Measurements from ENCODE around the gene COA8.
"Not testable (repeated sequence)": the region's sequence is repeated elsewhere in the genome, so short reads cannot be mapped to it uniquely, and the experiment has no call there.

COA8 gene

DNA sequence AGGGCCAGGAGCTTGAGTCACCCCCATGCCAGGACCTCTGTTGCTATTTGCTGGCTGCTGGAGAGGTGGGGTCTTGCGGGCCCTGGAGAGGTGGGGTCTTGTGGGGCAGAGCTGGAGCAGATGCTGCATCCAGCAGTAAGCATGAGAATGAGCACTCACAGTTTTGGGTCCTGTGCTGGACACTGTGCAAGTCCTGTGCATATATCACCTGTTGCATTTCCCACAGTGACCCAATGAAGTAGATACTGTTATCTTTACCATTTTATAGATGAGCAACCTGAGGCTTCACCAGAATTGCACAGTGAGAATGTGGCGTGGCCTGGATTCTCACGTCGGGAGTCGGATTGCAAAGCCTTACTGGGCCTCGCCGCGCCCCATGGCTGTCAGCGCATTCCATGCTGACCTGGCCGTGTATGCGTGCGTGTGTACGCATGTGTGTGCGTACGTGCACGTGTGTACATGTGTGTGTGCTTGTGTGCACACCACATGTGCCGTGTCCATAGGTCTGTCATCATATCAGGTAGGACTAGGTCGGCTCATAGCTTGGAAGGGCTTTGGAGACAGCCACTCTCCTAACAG is 12.0 kb downstream of the COA8 start:
- no peak for DNase-seq (ENCODE audit: low spot score)

DNA sequence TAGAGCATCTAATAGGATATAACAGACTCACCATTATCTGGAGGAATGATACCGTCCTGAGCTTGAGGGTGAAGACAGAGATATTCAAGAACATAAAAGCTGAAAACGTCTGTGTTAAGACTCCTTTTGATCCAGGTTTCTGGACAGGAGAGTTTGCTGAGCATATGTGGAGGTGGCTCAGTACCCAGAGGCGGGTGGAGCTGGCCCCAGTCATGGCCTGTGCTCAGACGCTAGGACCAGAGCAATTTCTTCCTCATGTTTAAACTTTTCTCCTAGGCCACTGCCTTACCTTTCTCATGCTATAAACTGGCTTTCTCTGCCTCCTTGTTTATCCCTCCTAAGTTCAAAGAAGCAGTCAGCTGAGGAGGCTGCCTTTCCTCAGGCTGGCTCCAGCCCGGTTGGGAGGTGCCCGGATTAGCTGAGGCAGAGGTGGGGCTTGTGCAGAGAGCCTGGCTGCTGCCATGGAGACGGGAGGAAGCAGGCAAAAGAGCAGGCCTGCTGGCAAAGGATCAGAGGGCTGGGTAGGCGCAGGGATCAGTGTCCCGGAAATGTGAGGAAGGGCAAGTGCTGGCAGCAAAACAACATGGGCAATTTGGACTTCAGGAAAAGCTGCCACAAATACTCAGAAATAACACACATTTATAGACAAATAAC is 13.7 kb downstream of the COA8 start:
- no peak for DNase-seq (ENCODE audit: low spot score)

DNA sequence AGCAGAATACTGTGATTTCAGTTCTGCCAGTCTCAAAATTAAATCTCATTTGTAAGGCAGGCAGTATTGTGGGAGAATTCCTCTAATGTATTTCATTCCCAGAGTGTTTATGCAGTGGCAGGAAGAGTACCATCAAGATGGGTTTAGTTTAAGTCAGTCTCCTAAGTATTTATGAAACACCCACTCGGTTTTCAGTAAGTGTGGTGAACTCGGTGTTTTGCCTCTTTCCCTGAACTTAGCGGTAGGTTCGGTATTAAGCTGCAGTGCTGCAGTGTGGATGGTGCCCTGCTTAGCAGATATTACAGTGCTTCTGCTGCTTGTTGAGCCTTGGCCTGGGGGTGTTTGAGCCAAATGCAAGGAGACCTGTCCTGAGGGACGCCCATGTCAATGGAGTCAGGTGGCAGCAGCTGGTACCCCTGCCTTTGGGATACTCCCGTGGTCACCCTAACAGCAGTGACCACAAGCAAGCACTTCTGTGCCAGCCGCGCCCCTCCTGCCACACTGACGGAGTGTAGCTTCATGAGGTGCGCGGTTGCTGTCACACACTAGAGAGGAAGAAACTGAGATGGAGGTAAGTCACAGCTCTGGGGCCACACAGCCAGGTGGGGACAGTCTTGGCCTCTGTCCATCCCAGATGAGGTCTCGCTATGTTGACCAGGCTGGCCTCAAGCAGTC is 15.8 kb downstream of the COA8 start:
- no peak for DNase-seq (ENCODE audit: low spot score)

DNA sequence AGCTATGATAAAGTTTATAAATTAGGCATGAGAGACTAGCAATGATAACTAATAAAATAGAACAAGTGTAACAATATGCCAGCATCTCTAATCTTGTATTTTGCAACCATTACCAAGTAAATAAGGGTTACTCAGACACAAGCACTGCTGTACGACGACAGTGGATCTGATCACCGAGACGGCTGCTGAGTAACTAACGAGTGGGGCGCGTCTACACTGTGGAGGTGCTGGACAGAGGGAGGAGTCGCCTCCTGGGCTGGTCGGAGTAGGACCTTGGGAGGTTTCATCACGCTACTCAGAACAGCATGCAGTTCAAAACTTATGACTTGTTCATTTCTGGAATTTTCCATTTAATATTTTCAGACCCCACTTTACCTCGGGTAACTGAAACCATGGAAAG is 18.4 kb downstream of the COA8 start:
- no peak for DNase-seq (ENCODE audit: low spot score)

DNA sequence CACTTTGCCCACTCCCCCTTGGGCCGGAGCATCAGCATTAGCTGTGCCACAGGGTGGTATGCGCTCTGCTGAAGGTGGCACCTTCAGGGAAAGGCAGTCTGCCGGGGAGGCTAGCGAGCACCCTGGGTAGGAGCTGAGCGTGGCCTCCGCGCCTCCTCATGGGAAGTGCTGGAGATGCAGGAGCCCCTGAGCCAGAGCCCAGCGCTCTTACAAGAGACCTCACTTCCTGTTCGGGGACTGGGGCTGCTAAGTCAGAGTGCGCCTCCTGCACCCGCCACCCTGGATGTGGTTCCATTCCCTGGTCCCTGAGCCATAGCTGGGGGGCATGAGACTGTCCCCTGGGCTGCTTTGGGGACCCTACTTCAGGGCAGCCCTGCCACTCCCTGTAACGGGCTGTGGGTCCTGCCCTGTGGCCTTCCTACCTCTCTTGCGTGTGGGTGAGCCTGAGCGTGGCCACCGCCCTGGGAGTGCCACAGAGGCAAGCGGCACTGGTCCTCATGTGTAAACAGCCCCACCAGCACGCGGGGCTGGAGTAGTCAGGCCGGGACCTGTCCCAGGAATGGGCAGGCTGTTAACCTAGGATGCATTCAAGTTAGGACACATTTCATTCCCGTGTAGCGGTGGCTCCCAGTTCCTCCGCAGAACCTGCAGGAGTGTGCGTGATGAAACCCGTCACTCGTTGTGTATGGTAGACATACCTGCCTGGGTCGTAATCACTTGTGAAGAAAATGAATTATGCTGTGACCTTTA is 19.4 kb downstream of the COA8 start:
- no peak for DNase-seq (ENCODE audit: low spot score)

DNA sequence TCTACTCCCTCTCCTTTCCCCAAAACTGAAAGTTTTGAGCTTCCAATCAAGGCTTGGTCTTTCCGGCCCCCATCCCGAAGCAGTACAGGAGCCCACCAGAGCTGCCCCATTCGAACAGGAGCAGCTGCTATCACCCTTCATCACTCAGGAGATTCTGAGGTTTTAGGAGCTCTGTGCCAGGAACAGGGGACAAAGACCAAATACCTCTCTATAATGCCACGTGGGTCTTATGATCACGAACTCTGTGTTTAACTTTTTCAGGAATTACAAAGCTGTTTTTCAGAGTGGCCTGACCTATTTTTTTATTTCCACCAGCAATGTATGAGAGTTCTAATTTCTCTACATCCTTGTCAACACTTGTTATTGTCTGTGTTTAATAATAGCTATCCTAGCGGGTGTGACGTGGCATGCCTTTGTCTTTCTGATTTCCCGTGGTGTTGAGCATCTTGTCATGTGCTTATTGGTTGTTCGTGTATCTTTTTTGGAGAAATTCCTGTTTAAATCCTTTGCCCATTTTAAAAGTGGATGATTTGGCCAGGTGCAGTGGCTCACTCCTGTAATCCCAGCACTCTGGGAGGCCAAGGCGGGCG is 21.7 kb downstream of the COA8 start:
- DNase-seq (ENCODE audit: low spot score) = no peak

DNA sequence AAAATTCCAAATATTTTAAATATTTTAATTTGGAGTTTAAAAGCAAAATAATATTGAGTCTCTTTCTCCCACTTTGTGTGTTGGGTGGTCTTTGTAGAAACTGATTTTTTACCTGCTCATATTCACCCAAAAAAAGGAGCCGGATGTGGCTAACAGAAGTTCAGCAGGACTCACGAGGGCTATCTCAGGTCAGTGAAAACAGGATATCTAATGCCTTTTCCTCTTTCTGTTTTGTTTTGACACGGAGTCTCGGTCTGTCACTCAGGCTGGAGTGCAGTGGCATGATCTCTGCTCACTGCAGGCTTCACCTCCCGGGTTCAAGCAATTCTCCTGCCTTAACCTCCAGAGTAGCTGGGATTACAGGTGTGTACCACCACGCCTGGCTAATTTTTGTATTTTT is 30.8 kb downstream of the COA8 start:
- DNase-seq (ENCODE audit: low spot score) = no peak

DNA sequence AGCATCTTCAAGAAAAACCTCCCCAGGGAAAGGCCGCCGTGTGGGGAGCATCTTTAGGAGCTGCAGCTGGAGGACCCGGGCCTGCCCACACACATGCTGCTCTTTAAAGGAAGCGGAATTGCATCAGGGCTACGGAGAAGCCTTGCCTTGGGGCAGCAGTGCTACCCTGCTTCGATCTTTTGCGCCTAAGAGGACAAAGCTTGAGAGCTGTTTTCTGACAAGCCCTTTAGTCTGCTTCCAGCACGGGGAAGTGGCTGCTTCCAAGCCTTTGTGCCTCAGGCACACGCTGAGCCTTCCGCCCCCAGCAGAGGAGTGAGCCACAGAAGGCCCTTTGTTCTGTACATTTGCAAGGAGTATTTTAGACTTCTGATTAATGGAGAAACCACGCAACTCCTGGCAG is 31.5 kb downstream of the COA8 start:
- DNase-seq (ENCODE audit: low spot score) = no peak

DNA sequence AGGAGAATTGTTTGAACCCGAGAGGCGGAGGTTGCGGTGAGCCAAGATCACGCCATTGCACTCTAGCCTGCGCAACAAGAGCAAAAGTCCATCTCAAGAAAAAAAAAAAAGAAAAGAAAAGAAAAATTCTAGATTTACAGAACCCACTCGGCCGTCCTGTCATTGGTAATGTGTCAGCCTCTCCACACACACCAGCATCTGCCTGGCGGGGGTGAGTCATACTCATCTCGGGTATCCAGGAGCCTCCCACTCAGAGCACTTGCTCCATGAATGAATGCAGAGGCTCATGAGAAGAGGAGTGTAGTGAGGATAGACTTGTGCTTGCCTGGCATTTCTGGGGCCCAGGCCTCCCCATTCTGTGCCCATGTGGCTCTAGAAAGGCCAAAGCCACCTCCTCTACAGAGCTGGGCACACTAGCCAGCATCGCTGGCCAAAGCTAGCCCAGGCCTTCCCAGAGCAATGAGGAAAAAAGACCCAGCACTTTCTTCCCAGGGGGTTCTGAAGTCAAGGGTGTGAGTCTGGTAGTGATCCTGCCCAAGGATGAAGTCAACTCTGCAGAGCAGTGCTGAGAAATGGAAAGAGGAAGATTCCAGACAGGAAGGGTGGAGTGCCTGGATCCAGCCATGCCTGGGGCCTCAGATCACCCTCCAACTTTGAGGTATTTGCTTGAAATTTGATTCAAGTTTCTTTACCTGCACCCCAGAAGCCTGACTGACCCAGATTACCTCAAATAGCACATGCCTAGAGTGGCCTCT is 35.0 kb downstream of the COA8 start:
- DNase-seq (ENCODE audit: low spot score) = peak; percentile 68

DNA sequence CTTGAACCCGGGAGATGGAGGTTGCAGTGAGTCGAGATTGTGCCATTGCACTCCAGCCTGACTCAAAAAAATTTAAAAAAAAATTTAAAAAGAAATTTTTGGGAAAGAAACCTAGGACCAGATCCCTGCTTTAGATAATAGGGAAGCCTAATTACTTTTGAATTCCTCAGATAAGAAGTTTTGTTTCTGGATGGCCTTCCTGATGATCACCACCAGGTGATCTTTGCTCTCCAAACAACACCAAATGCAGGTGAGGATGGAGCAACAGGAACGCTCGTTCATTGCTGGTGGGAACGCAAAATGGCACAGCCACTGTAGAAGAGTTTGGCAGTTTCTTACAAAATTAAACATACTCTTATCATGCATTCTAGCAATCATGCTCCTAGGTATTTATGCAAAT is 37.7 kb downstream of the COA8 start:
- no peak for DNase-seq (ENCODE audit: low spot score)

DNA sequence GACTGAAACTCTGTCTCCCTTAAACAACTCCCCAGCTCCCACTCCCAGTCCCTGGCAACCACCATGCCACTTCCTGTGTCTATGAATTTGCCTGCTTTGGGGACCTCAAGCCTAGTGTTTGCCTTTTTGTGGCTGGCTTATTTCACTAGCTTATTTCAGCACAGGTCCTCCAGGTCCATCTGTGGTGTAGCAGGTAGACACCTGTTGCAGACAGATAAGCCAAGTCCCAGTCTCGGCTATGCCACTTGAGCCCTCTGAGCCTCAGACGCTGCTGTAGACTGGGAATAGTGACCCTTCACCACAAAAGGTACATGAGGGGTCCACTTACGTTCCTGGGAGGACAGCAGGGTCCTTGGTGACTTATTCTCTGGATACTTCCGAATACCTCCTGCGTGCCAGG is 41.9 kb downstream of the COA8 start:
- no peak for DNase-seq (ENCODE audit: low spot score)

DNA sequence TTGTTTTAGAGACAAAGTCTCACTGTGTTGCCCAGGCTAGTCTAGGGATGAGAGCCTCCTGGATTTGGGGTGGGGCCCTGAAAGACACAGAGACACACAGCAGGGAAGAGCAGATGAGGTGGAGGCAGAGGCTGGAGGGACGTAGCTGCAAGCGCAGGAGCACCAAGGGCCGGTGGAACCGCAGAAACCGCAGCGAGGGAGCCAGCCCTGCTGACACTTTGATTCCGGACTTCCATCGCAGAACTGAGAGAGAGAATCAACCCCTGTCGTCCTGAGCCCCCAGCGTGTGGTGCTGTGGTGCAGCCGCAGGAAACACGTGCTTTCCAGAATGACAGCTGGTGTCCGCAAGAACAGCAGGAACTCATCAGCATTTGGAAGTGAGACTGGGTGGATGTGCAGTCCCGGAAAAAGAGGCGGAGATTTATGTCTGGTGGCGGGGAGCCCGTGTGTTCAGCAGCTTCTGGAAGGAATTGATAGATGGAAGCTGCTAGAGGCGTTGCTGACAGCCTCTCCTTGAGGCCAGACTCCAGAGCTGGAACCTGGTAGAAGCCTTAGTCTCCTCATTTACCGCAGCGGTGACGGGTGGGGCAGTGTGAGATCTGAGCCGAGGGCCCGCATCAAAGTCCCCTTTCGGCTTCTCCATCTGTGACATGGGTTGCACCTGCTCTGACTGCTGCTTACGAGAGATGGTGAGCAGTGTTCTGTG is 44.4 kb downstream of the COA8 start:
- no peak for DNase-seq (ENCODE audit: low spot score)

DNA sequence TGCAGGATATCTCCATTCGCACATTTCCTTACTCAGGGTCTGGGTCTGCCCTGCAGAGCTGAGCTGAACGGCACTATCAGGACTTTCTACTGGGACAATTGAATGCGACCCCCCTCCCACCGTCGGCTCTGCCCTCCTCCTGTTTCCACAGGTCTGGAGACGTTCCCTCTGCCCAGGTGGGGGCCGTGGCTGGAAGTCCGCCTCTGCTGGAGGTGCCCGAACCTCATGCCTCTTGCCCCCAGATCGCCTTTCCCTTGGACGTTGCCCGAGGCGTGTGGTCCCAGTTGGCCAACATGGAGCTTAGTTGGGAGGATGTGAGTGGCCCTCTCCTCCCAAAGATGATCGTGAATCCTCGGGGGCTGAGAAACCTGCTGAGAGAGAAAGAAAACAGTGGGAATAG is 45.1 kb downstream of the COA8 start:
- DNase-seq (ENCODE audit: low spot score) = no peak

DNA sequence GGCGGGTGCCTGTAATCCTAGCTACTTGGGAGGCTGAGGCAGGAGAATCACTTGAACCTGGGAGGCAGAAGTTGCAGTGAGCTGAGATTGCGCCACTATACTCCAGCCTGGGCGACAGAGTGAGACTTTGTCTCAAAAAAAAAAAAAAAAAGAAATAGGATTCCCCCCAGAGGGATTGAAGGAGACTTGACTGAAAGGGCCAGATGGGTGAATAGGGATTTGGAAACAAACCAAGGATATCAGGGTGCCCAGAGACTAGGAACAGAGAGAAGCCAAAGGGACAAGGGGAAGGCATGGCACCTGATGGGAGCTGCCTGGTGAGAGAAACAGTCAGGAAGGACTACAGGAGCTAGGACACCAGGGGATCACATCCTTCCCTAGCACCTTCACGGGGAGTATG is 46.3 kb downstream of the COA8 start:
- not testable (repeated sequence) for DNase-seq (ENCODE audit: low spot score)

DNA sequence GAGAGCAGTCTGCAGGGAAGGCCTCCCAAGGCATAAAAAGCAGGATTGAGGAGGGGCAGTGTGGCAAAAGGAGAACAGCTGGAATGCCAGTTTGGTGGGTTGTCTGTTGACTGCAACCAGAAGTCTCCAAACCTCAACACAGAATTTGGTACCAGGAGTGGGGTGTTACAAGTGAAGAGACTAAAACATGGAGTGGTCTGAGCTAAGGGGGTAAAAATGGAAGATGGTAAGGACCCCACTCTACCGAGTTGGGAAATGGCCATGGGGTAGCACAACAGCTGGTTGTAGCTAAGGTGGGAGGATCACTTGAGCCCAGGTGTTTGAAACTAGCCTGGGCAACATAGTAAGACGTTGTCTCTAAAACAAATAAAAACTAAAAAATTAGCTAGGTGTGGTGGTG is 48.5 kb downstream of the COA8 start:
- no peak for DNase-seq (ENCODE audit: low spot score)

DNA sequence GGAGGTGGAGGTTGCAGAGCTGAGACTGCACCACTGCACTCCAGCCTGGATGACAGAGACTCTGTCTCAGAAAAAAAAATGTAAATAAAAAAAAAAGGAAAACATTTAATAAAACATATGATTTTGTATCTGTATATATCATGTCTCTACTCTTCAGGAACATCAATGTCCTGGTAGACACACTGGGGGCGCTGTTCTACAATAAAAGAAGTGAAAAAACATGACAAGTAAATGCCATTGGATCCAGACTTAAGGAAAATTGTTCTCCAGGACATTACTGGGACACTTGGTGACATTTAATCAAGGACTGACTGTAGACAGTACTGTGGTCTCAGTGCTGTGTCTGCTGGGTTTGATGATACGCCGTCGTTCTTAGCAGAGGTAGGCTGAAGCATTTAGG is 50.8 kb downstream of the COA8 start:
- no peak for DNase-seq (ENCODE audit: low spot score)

DNA sequence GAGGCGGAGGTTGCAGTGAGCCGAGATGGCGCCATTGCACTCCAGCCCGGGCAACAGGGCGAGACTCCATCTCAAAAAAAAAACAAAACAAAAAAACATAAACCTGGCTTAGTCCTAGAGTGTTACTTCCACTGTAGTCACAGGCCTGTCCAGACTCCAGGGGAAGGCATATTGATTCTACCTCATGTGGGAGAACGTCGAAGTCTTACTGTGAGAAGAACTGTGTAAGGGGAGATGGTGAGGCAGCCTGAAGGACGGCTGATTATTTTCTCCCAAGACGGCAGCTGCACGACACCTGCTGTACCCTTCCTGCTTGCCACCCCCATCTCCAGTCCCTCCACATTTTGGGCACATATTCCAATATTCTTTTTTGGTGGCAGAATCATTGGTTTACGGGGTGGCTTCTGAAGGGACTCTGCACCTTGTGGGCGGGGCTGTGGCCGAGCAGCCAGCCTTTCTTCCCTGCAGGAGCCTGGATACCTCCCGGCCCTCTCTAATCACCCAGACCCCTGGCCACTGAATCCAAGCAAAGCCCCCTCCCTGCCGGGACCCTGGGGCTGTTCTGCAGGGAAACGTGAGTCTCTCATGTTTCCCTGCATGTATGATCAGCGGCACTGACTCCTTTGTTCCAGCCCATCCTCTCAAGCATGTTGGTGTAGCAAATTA is 54.0 kb downstream of the COA8 start:
- no peak for DNase-seq (ENCODE audit: low spot score)

DNA sequence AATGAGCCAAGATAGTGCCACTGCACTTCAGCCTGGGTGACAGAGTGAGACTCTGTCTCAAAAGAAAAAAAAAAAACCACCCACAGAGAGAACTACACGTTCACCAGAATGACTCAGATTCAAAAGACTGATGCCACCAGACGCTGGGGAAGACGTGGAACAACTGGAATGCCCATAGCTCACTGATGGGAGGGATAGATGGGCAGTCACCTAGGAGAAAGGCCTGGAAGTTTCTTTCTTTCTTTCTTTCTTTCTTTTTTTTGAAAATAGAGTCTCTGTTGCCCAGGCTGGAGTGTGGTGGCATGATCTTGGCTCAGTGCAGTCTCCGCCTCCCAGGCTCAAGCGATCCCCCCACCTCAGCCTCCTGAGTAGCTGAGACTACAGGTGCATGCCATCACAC is 56.3 kb downstream of the COA8 start:
- no peak for DNase-seq (ENCODE audit: low spot score)

DNA sequence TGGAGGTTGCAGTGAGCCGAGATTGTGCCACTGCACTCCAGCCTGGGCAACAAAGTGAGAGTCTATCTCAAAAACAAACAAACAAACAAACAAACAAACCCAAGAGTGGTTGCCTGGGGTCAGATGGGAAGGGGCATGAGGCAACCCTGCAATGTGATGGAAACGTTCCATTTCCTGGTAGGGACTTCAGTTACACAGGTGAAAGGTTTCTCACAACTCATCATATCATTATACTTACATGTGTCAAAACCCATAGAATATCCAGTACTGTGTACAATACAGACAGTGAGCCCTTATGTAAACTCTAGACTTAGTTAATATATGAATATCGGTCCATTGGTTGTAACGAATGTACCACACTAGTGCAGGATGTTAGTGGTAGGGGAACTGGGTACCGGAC is 59.1 kb downstream of the COA8 start:
- DNase-seq (ENCODE audit: low spot score) = no peak

DNA sequence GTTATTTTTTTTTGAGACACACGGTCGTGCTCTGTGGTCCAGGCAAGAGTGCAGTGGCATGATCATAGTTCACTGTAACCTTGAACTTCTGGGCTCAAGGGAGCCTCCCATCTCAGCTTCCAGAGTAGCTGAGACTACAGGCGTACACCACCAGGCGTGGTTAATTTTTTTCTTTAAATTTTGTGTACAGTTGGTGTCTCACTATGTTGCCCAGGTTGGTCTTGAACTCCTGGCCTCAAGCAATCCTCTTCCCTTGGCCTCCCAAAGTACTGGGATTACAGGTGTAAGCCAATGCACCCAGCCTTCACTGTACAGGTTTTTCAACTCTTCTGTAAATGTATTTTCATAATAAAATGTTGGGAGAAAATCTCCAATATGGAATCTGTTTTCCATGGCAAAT is 60.5 kb downstream of the COA8 start:
- no peak for DNase-seq (ENCODE audit: low spot score)

Data from RKO (cell line).